HG03457 (cell line): ENCODE measurements around the gene MT1G.
"Not testable (repeated sequence)": the region's sequence is repeated elsewhere in the genome, so short reads cannot be mapped to it uniquely, and the experiment has no call there.

Experiments used
- ATAC-seq: cut with Tn5 transposase; IDR thresholded peaks from one replicate; pipeline ENCODE4 v1.9.1; 2021; ENCODE audit warnings: moderate number of reproducible peaks; ENCODE audit not compliant: unreplicated experiment

Gene MT1G

GRCh38 chr16:56637814-56638750 lies 29.8 kb downstream of the MT1G start, which contains the start of gene MT1A:
MT1A (plus strand) TSS chr16:56638666; CDS start chr16:56638739, 73 bp downstream.
- ATAC-seq, result no peak

DNA sequence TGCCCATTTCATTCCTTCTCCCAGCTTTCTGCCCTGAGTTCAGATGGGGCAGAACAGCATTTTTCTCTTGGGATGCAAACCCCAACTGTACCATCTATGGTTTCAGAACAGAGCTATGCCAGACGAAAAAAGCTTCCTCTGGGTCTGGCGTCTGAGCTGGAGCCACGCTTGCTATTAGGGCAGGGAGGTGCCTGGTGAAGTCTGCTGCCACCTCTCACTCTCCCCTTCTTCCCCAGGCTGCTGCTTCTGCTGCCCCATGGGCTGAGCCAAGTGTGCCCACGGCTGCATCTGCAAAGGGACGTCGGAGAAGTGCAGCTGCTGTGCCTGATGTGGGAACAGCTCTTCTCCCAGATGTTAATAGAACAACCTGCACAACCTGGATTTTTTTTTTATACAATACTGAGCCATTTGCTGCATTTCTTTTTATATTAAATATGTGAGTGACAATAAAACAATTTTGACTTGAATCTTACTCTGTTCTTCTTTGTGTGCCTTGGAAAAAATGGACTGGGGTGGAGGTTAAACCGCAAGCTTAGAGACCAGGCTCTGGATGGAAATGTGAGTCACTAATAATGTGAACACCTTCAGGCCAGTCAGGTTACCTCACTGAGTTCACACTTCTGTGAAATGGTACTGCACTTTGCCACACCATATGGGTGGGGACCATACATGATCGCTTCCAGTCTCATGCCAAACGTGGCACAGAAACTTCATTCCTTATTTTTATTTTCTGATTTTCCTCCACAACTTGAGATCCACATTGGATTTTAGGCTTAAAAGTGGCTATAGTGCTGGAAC lies 31.1 kb downstream of the MT1G start:
- no peak for ATAC-seq

DNA sequence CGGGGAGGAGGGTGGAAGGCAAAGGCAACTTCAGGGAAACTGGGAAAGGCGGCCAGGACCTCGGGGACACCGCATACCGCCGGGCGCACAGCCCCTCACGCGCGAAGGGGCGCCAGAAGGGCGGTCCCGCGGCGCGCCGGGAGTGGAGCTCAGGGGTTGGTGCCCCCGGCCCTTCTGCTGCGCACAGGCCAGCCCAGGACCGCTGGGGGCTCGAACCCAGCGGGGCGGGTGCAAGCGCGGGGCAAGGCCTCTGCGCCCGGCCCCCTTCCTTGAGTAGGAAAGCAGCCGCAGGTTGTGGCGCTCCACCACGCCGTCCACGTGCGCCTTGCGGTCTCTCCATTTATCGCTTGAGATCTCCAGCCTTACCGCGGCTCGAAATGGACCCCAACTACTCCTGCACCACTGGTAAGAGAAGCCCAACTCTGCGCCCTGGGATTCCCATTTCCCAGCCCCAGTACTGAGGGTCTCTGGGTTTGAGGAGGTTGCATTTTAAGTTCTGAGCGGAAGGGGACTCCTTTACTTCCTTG lies 32.4 kb downstream of the MT1G start:
- ATAC-seq, result no peak

DNA sequence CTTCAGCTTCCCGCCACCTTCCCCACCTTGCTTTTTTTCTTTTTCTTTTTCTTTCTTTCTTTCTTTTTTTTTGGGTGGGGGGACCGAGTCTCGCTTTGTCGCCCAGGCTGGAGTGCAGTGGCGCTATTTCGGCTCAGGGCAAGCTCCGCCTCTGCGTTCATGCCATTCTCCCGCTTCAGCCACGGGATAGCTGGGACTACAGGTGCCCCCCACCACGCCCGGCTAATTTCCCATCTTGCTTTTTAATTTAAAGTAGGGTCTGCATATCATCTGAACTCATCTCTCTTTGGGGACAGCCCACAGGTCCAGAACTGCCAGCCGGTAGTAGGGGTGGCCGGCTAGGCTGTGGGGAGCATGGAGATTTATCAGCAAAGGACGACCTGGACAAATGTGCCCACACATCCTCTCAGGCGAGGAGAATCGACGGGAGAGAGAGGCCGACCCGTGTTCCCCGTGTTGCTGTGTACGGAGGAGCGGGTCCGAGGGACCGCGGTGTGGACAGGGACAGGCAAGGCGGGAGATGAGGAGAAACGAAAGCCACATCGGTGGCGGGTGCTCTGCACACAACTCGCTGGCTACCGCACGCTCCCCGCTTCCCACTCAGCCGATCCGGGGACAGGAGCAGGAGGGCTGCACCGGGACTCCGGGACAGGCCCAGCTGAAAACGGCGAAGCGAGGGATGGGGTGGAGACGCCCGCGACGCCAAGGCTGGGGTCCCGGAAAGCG lies 33.0 kb downstream of the MT1G start:
- ATAC-seq, result no peak

DNA sequence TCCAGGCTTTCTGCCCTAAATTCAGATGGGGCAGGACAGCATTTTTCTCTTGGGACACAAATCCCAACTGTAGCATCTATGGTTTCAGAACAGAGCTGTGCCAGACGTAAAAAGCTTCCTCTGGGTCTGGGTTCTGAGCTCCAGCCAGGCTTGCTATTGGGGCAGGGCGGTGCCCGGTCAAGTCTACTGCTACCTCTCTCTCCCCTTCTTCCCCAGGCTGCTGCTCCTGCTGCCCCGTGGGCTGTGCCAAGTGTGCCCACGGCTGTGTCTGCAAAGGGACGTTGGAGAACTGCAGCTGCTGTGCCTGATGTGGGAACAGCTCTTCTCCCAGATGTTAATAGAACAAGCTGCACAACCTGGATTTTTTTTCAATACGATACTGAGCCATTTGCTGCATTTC lies 34.3 kb downstream of the MT1G start:
- ATAC-seq, result no peak

- ATAC-seq, result no peak
Observed at GRCh38 chr16:56632848-56633365, 35.0 kb downstream of the MT1G start.

GRCh38 chr16:56632156-56632847 lies 35.6 kb downstream of the MT1G start, which contains the start of gene MT1M:
MT1M (plus strand) TSS chr16:56632659; CDS start chr16:56632732, 73 bp downstream.
- no peak for ATAC-seq

DNA sequence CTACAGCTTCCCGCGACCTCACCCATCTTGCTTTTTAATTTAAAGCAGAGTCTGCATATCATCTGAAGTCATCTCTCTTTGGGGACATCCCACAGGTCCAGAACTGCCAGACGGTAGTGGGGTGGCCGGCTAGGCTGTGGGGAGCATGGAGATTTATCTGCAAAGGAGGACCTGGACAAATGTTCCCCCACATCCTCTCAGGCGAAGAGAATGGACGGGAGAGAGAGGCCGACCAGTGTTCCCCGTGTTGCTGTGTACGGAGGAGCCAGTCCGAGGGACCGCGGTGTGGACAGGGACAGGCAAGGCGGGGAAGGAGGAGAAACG lies 36.1 kb downstream of the MT1G start:
- no peak for ATAC-seq

DNA sequence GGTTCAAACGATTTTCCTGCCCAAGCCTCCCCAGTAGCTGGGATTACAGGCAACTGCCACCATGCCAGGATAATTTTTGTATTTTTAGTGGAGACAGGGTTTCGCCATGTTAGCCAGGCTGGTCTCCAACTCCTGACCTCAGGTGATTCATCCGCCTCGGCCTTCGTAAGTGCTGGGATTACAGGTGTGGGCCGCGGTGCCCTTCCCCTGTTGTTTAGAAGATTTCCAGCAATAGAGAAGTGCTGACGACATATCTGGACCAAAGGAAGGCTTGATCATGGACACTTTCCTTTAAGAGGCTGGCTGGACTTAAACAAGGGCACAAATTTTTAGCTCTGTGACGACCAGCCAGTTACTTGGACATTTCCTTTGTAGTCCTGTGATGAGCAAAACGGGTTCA lies 36.7 kb downstream of the MT1G start:
- no peak for ATAC-seq

DNA sequence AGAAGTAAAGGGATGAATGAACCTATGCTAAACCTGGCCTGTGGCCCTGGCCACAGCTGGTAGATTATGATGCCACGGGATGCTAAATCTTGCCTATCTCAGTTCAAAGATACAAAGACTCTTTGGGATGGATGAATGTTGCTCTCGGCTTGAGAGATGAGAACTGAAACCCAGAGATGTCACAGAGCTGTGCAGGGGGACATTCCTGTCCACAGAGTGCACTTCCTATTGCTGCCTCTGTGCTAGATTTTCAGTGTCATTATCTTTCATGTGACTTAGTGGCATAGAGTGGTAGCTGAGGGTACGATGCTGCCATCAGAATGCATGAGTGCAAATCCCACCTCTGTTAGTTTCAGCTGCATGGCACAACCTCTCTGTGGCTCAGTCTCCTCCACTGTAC lies 37.7 kb downstream of the MT1G start:
- ATAC-seq, result peak; percentile 55

GRCh38 chr16:56629531-56629930 lies 38.3 kb downstream of the MT1G start:
- ATAC-seq, result no peak

DNA sequence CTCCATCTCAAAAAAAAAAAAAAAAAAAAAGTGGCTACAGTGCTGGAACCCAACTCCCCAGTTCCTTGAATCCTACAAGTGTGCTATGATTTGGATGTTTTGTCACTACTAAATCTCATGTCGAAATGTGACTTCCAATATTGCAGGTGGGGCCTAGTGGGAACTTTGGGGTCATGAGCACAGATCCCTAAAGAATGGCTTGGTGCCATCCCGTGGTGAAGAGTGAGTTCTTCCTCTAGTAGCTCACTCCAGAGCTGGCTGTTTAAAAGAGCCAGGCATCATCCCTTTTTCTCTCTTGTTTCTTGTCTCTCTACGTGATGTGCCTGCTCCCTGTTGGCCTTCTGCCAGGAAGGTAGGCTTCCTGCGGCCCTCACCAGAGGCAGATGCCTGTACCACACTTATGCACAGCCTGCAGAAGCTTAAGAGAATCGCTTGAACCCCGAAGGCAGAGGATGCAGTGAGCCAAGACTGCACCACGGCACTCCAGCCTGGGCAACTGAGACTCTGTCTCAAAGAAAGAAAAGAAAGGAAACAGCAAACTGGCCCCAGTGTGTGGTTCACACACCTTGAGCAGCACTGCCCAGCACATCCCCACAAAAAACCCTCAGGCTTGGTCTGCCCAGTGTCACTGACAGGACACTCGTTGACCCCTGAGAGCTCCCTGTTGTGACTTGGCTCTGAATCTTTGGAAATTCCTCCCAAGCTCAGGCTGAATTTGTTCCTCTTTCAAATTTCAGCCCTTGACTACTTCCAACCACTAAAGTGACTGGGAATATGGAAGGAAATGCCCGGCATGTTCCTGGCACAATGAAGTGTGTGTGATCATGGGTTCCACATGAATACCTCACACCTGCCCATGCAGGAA lies 39.1 kb downstream of the MT1G start:
- ATAC-seq, result no peak

GRCh38 chr16:56626685-56627084 lies 41.2 kb downstream of the MT1G start:
- ATAC-seq, result no peak

- ATAC-seq, result peak; percentile 20
Observed at GRCh38 chr16:56625943-56626654, 41.8 kb downstream of the MT1G start.

GRCh38 chr16:56625140-56625942 lies 42.5 kb downstream of the MT1G start, which contains the start of gene MT1E:
MT1E (plus strand) TSS chr16:56625781; CDS start chr16:56625852, 71 bp downstream.
- peak; percentile 56 for ATAC-seq

DNA sequence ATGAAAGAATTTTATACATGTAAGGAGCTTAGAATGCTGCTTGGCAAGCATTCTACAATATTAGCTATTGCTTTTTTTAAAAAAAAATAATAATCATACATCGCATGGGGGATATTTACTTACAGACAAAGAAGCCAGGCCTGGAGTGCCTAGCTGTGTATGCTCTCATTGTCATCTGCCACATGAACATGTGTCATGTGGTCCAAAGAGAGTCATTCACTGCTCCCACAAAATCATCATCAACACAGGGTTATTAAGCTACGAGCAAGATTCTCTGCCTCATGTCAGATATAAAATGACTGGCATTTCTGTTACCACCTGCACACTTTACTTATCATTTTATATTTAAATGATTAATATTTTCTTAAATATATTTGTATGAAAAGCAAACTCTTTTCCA lies 44.2 kb downstream of the MT1G start:
- no peak for ATAC-seq

DNA sequence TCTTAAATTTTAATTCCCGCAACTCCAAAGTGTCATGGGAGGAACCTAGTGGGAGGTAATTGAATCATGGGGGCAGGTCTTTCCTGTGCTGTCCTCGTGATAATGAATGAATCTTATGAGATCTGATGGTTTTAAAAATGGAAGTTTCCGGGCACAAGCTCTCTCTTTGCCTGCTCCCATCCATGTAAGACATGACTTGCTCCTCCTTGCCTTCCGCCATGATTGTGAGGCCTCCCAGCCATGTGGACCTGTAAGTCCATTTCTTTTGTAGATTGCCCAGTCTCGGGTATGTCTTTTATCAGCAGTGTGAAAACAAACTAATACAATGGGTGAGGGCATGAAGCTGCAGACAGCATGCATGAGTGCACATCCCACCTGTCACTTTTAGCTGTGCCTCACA lies 44.7 kb downstream of the MT1G start:
- ATAC-seq, result not testable (repeated sequence)
